ENCODE measurements around the gene CPEB3.

The CPEB3 gene

GRCh38 chr10:92080244-92080643, 210.6 kb downstream of the CPEB3 start:
- Histone ChIP-seq H3K9ac (ENCODE audit: low read depth, low read length) (no peak overlapping the region), H3K36me3 (ENCODE audit: insufficient read depth, low read length) (no peaks in the 10 kb centered on the region), H3K27me3 (ENCODE audit: control insufficient read depth, insufficient read depth, low read length) (no peaks in the 10 kb centered on the region), H3K4me3 (ENCODE audit: low read length) (no peak overlapping the region), H3K9me3 (replicated peaks; ENCODE audit: low read length) (no peaks in the 10 kb centered on the region), H3K4me1 (ENCODE audit: control insufficient read depth, insufficient read depth, low read length) (no peaks in the 10 kb centered on the region), H3K4me2 (ENCODE audit: low read length) (no peak overlapping the region)

GRCh38 chr10:92079003-92079402, 211.9 kb downstream of the CPEB3 start:
- Histone ChIP-seq H3K9me3 (replicated peaks; ENCODE audit: low read length) (no peaks in the 10 kb centered on the region), H3K27me3 (ENCODE audit: control insufficient read depth, insufficient read depth, low read length) (no peaks in the 10 kb centered on the region), H3K36me3 (ENCODE audit: insufficient read depth, low read length) (no peaks in the 10 kb centered on the region), H3K4me3 (ENCODE audit: low read length) (no peak overlapping the region), H3K4me1 (ENCODE audit: control insufficient read depth, insufficient read depth, low read length) (no peaks in the 10 kb centered on the region), H3K4me2 (ENCODE audit: low read length) (no peak overlapping the region), H3K9ac (ENCODE audit: low read depth, low read length) (no peak overlapping the region)

GRCh38 chr10:92076722-92077121, 214.2 kb downstream of the CPEB3 start:
- no peak overlapping the region for H3K4me3 ChIP-seq (ENCODE audit: low read length)
- no peaks in the 10 kb centered on the region for H3K4me1 ChIP-seq (ENCODE audit: control insufficient read depth, insufficient read depth, low read length)
- H3K27me3 ChIP-seq (ENCODE audit: control insufficient read depth, insufficient read depth, low read length) = no peaks in the 10 kb centered on the region
- no peaks in the 10 kb centered on the region for H3K9me3 ChIP-seq (replicated peaks; ENCODE audit: low read length)
- no peak overlapping the region for H3K4me2 ChIP-seq (ENCODE audit: low read length)
- H3K9ac ChIP-seq (ENCODE audit: low read depth, low read length) = no peak overlapping the region
- H3K36me3 ChIP-seq (ENCODE audit: insufficient read depth, low read length) = no peaks in the 10 kb centered on the region

DNA sequence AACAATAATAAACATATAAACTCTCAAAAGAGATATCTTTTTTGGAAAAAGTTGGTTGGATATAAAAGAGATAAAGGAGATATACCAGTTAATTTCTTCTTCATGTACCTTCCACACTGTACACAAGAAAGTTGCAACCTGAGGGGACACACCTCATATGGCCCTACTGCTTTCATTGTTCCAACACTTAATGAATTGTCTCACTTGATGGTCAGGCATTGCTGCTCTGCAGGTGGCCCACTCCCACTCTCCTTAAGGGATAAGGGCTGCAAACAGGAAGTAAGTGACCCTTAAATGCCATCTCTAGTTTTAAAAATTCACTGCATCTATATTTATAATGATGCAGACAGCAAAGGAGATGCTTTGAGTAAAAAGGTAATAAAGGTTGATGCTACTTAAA, 215.0 kb downstream of the CPEB3 start:
- H3K9ac ChIP-seq (ENCODE audit: low read depth, low read length) = no peak overlapping the region
- H3K9me3 ChIP-seq (replicated peaks; ENCODE audit: low read length) = no peaks in the 10 kb centered on the region
- no peaks in the 10 kb centered on the region for H3K27me3 ChIP-seq (ENCODE audit: control insufficient read depth, insufficient read depth, low read length)
- H3K4me1 ChIP-seq (ENCODE audit: control insufficient read depth, insufficient read depth, low read length) = no peaks in the 10 kb centered on the region
- no peak overlapping the region for H3K4me2 ChIP-seq (ENCODE audit: low read length)
- no peak overlapping the region for H3K4me3 ChIP-seq (ENCODE audit: low read length)
- no peaks in the 10 kb centered on the region for H3K36me3 ChIP-seq (ENCODE audit: insufficient read depth, low read length)

DNA sequence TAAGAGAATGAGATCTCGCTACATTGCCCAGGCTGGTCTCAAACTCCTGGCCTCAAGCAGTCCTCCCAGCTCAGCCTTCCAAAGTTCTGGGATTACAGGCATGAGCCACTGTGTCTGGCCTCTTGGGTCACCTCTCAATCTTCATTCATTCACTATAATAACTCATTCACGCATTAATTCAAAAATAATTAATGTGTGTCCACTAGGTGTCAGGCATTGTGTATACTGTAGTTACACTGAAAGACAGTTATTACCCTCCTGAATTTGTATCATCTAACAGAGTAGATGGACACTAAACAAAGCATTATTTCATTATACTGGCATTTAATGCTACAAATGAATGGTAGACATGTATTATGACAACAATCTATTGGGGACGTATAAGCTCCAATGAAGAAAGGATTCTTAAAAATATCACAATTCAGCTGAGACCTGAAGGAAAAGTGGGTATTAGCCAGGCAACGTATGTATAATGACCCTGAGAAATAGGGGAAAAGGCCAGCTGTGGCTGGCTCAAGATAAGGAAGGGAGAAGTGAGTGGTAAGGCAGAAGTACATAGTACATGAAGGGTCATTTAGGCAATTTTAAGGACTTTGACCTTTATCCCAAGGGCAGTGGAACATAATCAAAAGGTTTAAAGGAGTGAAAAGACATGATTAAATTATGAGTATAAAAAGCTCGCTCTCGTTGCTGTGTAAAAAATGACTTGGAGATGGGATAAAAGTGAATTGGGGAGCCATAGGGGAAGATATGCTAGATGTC, 216.6 kb downstream of the CPEB3 start:
- Histone ChIP-seq H3K9ac (ENCODE audit: low read depth, low read length) (no peak overlapping the region), H3K36me3 (ENCODE audit: insufficient read depth, low read length) (no peaks in the 10 kb centered on the region), H3K27me3 (ENCODE audit: control insufficient read depth, insufficient read depth, low read length) (no peaks in the 10 kb centered on the region), H3K4me1 (ENCODE audit: control insufficient read depth, insufficient read depth, low read length) (no peaks in the 10 kb centered on the region), H3K4me2 (ENCODE audit: low read length) (no peak overlapping the region), H3K4me3 (ENCODE audit: low read length) (no peak overlapping the region), H3K9me3 (replicated peaks; ENCODE audit: low read length) (no peaks in the 10 kb centered on the region)

- no peaks in the 10 kb centered on the region for H3K9me3 ChIP-seq (replicated peaks; ENCODE audit: low read length)
- H3K4me3 ChIP-seq (ENCODE audit: low read length) = no peak overlapping the region
- no peaks in the 10 kb centered on the region for H3K27me3 ChIP-seq (ENCODE audit: control insufficient read depth, insufficient read depth, low read length)
- no peak overlapping the region for H3K4me2 ChIP-seq (ENCODE audit: low read length)
- no peaks in the 10 kb centered on the region for H3K4me1 ChIP-seq (ENCODE audit: control insufficient read depth, insufficient read depth, low read length)
- no peaks in the 10 kb centered on the region for H3K36me3 ChIP-seq (ENCODE audit: insufficient read depth, low read length)
- no peak overlapping the region for H3K9ac ChIP-seq (ENCODE audit: low read depth, low read length)
These were observed 222.0 kb downstream of the CPEB3 start for GRCh38 chr10:92068900-92069299.

- no peak overlapping the region for H3K4me2 ChIP-seq (ENCODE audit: low read length)
- H3K27me3 ChIP-seq (ENCODE audit: control insufficient read depth, insufficient read depth, low read length) = no peaks in the 10 kb centered on the region
- no peaks in the 10 kb centered on the region for H3K4me1 ChIP-seq (ENCODE audit: control insufficient read depth, insufficient read depth, low read length)
- no peaks in the 10 kb centered on the region for H3K36me3 ChIP-seq (ENCODE audit: insufficient read depth, low read length)
- no peak overlapping the region for H3K9ac ChIP-seq (ENCODE audit: low read depth, low read length)
- H3K4me3 ChIP-seq (ENCODE audit: low read length) = no peak overlapping the region
- H3K9me3 ChIP-seq (replicated peaks; ENCODE audit: low read length) = no peaks in the 10 kb centered on the region
These were observed 224.5 kb downstream of the CPEB3 start for GRCh38 chr10:92066386-92066785.

GRCh38 chr10:92064506-92064905, 226.4 kb downstream of the CPEB3 start:
- Histone ChIP-seq H3K4me1 (ENCODE audit: control insufficient read depth, insufficient read depth, low read length) (no peaks in the 10 kb centered on the region), H3K27me3 (ENCODE audit: control insufficient read depth, insufficient read depth, low read length) (no peaks in the 10 kb centered on the region), H3K4me3 (ENCODE audit: low read length) (no peak overlapping the region), H3K36me3 (ENCODE audit: insufficient read depth, low read length) (no peaks in the 10 kb centered on the region), H3K9ac (ENCODE audit: low read depth, low read length) (no peak overlapping the region), H3K9me3 (replicated peaks; ENCODE audit: low read length) (no peaks in the 10 kb centered on the region), H3K4me2 (ENCODE audit: low read length) (no peak overlapping the region)

- no peaks in the 10 kb centered on the region for H3K27me3 ChIP-seq (ENCODE audit: control insufficient read depth, insufficient read depth, low read length)
- H3K4me1 ChIP-seq (ENCODE audit: control insufficient read depth, insufficient read depth, low read length) = no peaks in the 10 kb centered on the region
- H3K9ac ChIP-seq (ENCODE audit: low read depth, low read length) = no peak overlapping the region
- H3K9me3 ChIP-seq (replicated peaks; ENCODE audit: low read length) = no peaks in the 10 kb centered on the region
- H3K36me3 ChIP-seq (ENCODE audit: insufficient read depth, low read length) = no peaks in the 10 kb centered on the region
- no peak overlapping the region for H3K4me3 ChIP-seq (ENCODE audit: low read length)
- no peak overlapping the region for H3K4me2 ChIP-seq (ENCODE audit: low read length)
These were observed 228.6 kb downstream of the CPEB3 start for GRCh38 chr10:92062273-92062672.

GRCh38 chr10:92054807-92055206, 236.1 kb downstream of the CPEB3 start:
- no peak overlapping the region for H3K9ac ChIP-seq (ENCODE audit: low read depth, low read length)
- no peak overlapping the region for H3K4me2 ChIP-seq (ENCODE audit: low read length)
- H3K9me3 ChIP-seq (replicated peaks; ENCODE audit: low read length) = no peaks in the 10 kb centered on the region
- H3K4me1 ChIP-seq (ENCODE audit: control insufficient read depth, insufficient read depth, low read length) = no peaks in the 10 kb centered on the region
- no peaks in the 10 kb centered on the region for H3K27me3 ChIP-seq (ENCODE audit: control insufficient read depth, insufficient read depth, low read length)
- H3K36me3 ChIP-seq (ENCODE audit: insufficient read depth, low read length) = no peaks in the 10 kb centered on the region
- H3K4me3 ChIP-seq (ENCODE audit: low read length) = no peak overlapping the region

GRCh38 chr10:92052741-92053140, 238.1 kb downstream of the CPEB3 start:
- Histone ChIP-seq H3K4me1 (ENCODE audit: control insufficient read depth, insufficient read depth, low read length) (no peaks in the 10 kb centered on the region), H3K4me2 (ENCODE audit: low read length) (no peak overlapping the region), H3K4me3 (ENCODE audit: low read length) (no peak overlapping the region), H3K27me3 (ENCODE audit: control insufficient read depth, insufficient read depth, low read length) (no peaks in the 10 kb centered on the region), H3K36me3 (ENCODE audit: insufficient read depth, low read length) (no peaks in the 10 kb centered on the region), H3K9ac (ENCODE audit: low read depth, low read length) (no peak overlapping the region), H3K9me3 (replicated peaks; ENCODE audit: low read length) (no peaks in the 10 kb centered on the region)

GRCh38 chr10:92052088-92052487, 238.8 kb downstream of the CPEB3 start:
- H3K9ac ChIP-seq (ENCODE audit: low read depth, low read length) = no peak overlapping the region
- H3K4me3 ChIP-seq (ENCODE audit: low read length) = no peak overlapping the region
- H3K36me3 ChIP-seq (ENCODE audit: insufficient read depth, low read length) = no peaks in the 10 kb centered on the region
- no peaks in the 10 kb centered on the region for H3K27me3 ChIP-seq (ENCODE audit: control insufficient read depth, insufficient read depth, low read length)
- no peaks in the 10 kb centered on the region for H3K4me1 ChIP-seq (ENCODE audit: control insufficient read depth, insufficient read depth, low read length)
- no peak overlapping the region for H3K4me2 ChIP-seq (ENCODE audit: low read length)
- H3K9me3 ChIP-seq (replicated peaks; ENCODE audit: low read length) = no peaks in the 10 kb centered on the region

Data from skeletal muscle satellite cell (primary cell).